ENCODE results near the gene LARGE1.

The LARGE1 gene

DNA sequence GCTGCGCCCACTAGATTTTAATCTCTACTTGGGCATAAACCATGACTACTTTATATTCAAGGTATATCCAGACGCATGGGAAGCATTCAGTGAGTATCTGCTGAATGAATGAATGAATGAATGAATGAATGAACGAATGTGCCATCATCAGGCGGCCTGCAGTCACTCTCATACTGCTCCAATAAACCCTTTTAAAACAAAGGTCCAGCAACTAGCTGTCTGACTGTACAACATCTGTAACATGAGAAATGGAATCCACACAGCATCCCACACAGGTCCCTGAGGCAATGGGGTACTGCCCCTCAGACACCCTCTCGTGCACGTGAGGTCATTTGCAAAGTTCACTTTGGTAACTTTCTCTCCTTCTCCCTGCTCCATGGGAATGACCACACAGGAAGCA, 147.5 kb downstream of the LARGE1 start:
- no peak for DNase-seq (ENCODE audit: low read depth)

DNA sequence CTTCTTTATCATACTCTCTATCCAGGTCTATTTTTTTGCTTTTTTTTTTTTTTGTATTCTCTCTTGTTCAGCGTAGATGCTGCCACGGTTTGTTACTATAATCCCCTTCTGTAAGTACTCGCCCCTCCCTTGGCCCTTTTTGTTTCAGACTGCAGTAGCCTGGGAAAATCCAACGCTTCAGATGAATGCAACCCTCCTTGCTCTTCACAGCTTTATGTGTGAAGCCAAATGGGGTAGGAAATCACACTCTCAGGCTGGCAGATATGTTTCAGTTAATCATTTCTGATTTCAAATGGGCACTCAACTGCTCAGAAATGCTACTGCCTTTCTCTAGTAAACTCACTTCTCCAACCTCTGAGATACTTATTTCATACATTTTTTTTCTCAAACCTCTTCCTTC, 149.1 kb downstream of the LARGE1 start:
- DNase-seq (ENCODE audit: low read depth), result no peak

DNA sequence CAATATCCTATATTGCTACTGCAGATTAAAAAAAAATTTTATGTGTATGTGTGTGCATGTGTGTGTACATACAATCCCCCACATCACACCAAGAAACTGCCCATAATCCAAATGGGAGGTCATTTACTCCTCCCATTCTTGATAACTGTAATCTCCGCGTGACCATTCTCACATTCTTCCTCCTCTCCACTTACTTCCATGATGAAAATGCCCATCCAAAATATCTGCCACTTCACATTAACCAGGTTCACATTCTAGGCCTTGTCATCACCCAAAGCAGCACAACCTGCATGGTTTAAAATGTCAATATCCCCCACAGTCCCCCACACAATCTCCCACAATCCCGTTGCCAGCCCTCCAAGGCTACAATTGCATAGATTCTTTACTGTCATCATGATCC, 149.6 kb downstream of the LARGE1 start:
- no peak for DNase-seq (ENCODE audit: low read depth)

DNA sequence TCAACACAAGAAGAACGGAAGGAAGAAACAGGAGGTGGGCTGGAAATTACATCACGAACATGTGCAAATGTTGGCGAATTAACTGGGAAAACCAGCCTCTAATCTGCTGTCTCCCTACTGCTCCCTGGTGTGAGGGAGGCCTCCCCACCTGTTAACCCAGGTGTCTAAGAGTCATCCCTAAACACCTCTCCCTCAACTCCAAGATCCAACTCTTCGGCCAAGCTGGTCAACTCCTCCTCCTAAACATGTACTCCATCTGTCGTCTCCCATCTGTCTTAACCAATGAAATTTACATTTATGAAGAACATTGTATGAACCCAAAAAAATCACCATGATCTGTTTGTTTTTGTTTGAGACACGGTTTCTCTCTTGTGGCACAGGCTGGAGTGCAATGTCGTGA, 154.2 kb downstream of the LARGE1 start:
- no peak for DNase-seq (ENCODE audit: low read depth)

DNA sequence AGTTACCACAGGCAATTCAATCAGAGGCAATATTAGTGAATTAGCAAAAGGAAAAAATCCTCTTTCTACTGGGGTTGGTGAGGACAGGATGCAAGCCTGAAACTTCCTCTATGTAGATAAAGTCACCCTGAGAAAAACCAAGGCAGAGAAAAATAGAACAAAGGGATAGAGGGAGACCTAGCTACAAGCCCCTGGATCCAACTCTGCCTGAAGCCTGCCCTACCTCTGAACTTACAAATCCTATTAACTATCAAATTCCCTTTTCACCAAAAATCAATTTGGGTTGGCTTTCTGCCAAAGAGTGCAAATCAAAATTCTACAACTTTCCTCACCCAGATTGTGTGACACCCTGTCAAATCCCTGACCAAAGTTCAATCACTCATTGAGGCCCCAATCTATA, 161.3 kb downstream of the LARGE1 start:
- no peak for DNase-seq (ENCODE audit: low read depth)

DNA sequence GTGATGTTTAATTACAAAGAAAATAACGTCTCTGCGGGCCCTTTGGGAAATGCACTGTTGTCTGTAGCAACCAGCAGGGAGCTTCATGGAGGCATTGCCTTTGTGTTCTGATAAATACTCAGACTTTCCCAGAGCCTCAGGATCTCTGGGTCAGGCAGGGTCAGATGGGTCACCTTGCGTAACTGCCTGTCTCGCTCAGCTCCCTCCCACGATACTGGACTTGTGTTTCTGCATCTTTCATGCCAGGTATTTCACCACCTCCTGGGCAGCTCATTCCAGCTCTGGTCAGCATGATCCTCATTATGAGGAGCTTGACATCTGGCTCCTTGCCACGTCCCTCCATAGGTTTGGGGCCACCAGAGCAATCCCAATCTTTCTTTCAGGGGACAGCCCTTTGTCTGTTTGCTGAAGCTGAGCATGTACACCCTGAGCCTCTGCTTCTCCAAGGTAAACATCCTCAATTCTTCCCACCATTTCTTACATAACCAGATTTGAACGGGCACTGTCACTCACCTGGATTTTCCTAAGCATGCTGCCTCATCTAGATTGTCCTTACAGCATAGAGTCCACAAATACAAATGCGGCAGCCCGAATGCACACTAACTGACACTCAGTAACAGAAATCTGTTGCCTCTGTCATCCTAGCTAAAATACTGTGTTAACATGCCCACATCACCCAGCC, 162.3 kb downstream of the LARGE1 start:
- no peak for DNase-seq (ENCODE audit: low read depth)

DNA sequence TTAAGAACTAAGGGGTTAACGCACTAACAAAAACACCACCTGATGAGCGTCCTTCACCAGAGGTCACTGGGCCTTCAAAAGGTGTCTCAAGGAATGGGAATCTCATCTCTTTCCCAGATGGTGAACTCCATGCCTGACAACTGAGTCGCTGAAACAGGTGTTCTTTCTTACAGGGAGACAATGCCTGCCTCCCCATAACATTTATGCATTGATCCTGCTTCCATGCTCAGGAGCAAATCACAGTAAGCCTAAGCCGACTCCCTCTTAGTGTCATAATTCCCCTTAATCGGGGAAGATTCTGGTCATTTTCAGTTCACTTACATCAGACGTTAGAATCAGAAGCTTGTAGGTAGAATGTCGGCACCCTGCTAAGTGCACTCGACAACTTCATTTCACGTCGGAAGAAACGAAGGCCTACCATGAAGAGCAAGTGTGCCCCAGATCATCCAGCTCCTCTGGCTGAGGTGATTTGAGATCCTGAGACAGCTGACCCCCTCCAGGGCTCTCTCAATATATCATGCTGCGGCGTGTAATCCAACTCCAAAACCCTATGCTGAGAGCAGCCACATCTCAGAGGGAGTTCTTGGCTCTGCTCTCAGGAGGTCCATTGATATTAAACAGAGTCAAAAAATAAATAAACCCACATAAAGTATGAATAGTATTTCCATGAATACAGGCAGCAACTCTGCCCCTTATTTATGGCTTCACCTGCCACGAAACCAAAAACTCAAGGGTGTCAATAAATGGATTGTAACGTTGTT, 163.1 kb downstream of the LARGE1 start:
- DNase-seq (ENCODE audit: low read depth), result no peak

DNA sequence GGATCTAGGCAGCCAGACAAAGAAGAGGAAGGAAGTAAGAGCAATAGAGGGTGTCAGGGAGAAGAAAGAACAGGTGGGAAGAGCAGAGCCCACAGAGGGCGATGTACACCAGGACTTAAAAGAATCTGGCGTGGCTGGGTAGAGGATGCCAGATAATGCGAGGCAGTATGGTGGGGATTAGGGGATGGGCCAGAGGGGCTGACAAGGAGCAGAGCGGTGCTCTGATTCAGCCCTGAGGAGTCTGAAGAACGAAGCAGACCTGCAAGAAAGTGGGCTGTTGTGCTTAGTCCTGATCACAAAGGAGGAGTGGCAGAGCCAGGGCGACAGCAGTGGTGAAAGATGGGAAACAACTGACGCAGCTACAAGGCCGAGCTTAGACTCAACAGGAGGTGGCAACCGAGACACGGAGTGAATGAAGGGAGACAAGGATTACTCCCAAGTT, 163.7 kb downstream of the LARGE1 start:
- DNase-seq (ENCODE audit: low read depth), result no peak

DNA sequence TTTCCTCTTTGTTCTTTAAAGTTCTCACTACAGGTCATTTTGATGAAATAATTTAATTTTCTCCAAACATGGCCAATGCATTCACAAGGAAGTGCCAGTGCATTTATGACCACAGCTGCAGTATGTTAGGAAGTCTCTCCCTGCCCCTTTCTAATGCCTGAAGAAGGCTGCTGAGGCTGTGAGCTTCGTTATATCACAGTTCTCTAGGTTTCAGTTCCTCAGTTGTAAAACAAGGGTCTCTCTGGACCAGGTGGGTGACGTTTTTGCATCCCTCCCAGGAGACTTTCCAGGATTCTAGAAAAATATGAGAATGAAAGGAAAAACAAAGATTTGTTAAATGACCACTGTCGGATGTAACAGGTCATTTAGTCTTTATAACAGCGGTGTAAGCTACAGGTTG, 171.6 kb downstream of the LARGE1 start:
- no peak for DNase-seq (ENCODE audit: low read depth)

DNA sequence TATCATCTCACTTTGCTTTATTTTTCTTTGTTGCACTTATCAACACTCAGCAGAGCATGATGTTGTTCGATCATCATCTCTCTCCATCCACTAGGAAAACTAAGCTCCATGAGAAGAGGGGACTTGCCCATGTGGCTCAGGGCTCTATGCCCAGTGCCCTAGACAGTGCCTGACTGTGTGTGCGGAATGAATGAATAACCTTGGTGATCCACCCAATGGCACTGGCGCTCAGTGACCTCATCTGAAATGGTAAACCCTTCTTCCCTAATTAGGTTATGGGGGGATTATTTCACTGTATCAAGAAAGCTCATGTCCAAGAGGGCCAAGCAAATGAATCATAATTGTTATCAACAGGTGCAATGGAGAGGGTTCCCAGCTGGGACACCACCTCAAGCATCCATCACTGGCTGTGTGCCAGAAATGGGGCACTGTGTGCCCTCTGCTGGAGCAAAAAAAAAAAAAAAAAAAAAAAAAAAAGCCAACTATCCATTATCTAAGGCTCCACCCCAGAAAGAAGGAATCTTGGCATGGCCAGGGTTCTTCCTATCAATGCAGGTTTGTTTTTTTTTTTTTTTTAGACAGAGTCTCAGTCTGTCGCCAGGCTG, 172.6 kb downstream of the LARGE1 start:
- DNase-seq (ENCODE audit: low read depth), result no peak

DNA sequence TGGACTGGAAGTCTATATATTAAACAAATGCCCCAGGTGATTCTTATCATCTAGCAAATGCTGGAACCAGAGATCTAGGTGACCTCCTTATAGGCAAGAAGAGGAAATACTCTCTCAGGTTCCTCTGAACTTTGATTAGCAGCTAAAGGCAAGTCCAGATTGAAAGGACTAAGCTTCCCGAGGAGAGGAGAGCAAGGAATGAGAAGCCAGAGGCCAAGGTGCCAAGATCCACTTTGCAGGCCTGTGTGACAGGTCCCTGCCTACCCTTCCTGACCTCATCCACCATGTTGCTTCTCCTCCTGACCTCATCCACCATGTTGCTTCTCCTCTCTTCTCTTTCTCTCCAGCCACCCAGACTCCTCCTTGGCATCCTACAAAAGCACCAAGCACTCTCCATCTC, 173.2 kb downstream of the LARGE1 start:
- DNase-seq (ENCODE audit: low read depth), result no peak

DNA sequence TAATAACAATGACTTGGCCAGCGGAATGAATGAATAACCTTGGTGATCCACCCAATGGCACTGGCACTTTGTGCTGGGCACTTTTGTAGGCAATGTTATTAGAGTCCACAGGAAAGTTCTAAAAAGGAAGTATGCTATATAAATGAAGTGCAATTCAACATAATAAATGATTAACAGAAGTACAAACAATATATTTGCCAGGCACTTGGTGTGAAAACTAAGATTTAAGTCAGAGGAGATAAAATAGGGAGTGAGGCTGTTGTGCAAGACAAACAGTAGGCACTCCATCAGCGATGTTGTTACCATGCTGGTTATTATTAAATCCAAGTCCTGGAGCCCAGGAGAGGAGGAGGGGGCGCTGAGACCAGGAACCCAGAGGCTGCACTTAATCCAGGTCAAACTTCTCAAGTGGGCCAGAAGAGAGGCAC, 173.8 kb downstream of the LARGE1 start:
- DNase-seq (ENCODE audit: low read depth), result no peak

DNA sequence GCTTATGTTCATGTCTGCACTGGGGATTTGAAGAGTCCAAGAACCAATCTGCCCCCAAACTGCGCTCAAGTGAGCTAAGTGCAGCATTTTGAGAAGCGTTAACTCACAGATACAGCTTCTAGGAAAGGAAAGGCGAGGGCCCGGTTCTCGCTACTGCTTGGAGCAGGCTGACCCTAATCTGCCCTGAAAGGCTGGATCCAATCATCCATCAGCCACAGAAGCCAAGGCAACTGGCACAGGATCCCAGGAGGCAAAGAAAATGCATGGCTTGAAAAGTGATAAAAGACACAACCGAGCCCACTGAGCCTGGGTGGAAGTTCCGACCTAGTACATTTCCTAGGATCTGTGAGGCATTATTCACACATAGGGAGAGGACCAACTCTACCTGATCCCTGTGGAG, 174.8 kb downstream of the LARGE1 start:
- DNase-seq (ENCODE audit: low read depth), result no peak

DNA sequence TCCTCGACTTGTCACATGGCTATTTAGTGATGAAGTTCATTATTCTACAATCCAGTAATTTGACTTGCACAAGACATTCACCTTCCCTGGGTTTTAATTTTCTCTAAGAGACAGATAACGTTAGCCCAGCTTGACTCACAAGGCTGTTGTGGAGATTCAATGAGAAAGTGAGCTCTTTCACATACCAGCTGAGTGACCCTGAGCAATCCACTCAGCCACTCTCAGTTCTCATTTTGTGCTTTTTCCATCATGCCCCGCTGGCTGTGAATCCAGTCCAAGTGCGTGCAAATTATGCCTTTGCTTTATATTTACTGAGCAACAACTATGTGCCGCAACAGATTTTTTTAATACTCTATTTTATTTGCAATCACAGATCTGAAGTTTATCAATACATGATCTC, 176.5 kb downstream of the LARGE1 start:
- no peak for DNase-seq (ENCODE audit: low read depth)

DNA sequence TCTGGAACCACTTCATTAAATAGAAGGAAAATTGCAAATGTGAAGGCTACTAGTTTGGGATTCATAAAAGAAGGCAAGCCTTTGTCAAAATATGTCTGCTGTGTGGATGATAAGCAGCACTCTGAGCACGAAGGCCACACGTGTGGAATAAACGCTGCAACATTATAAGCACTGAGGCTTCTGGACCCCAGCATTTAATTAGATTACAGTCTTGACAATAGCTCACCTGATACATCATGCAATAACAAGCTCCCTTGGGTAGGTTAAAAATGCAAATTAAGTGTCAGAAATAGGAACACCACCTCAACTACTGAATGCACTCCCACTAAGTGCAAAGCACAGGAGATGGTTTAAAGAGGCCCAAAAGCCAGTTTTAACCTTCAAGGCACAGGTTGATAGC, 179.3 kb downstream of the LARGE1 start:
- DNase-seq (ENCODE audit: low read depth), result no peak

DNA sequence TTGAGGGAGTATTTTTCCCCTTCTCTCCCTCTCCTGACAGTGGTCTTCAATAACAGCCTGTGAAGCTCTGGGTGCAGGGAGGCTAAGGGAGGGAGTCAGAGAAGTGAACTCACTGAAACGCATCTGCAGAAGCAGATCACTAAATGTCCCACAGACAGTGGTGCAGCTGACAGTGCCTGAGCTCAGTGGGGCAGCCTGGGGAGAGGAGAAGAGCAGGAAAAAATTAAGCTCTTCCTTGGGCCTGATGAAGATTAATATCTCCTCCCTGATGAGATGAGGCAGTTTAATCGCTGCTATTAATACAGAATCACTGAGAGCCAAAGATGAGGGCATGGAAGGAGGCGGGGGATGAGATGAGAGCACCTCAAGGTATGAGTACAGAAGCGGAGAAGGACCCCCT, 180.8 kb downstream of the LARGE1 start:
- DNase-seq (ENCODE audit: low read depth), result no peak

DNA sequence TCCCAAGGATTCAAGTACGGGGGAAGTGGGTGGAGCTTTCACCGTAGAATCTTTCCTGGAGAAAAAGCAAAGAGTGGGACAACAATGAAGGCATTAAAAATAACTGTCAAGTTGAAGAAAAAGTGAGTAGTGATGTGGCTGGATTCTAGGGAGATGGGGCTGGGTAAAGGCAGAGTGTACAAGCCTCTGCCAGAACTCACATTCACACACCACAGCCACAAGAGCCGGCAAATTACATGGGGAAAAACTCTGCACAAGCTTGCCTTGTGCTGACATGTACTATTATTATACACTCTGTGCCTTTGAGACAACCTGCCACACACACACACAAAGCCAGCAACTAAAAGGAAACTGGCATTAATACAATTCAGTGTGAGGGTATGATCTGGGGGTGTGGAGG, 182.6 kb downstream of the LARGE1 start:
- DNase-seq (ENCODE audit: low read depth), result no peak

DNA sequence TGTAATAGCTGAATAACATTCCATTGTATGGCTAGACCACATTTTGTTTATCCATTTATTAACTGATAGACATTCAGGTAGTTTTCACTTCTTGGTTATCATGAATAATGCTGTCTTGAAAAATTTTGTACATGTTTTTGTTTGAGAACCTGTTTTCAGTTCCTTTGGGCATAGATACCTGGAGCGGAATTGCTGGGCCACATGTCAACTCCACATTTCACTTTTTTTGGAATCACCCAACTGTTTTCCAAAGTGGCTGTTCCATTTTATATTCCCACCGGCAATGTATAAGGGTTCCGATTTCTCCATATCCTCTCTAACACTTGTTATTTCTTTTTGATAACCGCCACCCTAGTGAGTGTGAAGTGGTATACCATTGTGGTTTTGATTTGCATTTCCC, 184.3 kb downstream of the LARGE1 start:
- no peak for DNase-seq (ENCODE audit: low read depth)

DNA sequence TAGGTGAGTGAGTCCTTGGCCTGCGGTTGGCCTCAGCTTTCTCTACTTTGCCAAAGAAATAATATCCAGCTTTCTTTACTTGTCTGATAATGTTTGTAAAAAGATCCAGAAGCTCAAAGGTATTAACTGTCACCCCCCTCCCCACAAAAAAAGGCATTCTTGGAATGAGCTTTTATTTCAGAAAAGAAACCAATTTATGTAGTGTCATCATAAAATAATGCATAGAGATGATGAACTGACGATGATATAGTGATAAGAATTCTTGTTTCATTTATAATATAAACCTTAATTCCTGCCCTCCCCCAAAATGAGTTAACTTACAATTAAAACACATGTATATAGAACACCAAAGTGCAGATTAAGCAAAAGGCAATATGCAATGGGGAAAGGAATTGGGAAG, 191.4 kb downstream of the LARGE1 start:
- DNase-seq (ENCODE audit: low read depth), result no peak

DNA sequence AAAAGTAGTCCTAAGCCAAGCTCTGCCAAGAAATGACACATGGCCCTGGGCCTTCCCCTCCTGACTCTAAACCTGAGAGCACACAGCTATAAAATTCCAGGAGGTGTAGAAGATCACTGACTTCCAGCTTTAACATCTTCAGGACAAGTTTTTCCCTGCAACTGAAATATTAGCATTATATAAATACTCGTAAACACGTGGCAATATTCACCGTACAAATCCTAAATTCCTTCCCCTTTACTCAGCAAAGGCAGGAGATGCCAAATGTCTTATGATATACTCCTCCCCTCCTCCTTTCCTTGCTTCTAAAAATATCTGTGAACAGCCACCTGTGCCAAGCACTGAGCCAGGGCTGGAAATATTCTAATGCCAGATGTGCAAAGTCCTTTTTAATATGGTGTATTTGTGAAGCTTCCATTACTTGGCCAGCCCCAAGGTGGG, 194.0 kb downstream of the LARGE1 start:
- no peak for DNase-seq (ENCODE audit: low read depth)

DNA sequence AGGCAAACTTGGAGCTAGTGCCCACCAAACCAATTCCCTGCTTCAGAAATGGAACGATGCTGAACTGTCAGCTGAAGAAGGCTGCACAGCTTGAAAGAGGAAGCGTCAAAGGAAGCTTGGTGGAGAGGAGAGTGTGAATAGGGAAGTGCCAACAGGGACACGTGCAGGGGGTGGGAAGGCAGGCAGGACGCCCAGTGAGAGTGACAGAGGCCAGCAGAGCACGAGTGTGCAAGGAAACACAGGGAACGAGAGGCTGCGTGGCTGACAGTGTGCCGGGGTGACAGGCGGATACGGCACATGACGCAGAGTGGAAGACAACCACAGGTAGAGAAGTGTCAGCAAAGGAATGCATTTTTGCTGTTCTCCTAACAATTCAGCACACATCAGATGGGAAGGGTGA, 196.4 kb downstream of the LARGE1 start:
- DNase-seq (ENCODE audit: low read depth), result no peak

DNA sequence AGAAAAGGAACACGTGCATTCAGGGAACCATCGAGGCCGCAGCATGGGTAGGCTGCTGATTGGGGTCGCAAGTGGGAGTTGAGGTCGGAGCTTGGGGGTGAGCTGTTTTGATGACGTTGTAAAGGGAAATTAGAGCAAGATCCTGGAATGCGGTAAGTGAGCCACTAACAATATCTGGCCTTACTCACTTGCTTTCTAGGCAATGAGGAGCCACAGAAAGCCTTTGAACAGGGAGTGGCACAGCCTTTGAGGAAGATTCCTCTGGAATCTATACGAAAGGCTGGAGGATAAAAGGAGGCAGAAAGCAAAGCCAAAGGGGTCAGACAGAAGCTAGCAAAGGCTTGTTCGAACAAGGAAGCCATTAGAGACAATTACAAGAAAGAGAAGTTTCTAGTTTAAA, 197.5 kb downstream of the LARGE1 start:
- DNase-seq (ENCODE audit: low read depth), result no peak

DNA sequence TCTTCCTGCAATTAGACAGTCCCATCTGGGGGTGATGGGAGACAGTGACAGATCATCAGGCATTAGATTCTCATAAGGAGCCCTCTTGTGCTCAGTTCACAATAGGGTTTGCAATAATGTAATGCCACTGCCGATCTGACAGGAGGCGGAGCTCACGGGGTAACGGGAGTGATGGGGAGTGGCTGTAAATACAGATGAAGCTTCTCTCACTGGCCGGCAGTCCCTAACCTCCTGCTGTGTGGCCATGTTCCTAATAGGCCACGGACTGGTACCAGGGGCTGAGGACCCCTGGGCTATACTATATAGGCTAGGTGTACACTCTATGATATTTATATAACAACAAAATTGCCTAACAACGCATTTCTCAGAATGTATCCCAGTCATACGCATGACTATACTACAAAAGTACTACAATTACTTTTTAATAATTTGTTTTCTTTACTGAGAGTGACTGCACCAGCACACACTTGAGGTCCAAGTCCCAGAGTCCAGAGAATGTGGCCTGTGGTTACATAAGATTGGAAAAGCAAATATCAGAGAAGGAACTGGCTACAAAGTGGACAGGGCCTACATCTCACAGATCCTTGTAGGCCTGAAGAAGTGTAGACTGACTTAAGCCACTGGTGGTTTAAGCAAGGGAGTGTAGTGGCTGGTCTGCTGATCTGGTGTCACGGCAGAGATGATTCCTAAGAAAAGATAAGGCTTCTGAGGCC, 200.0 kb downstream of the LARGE1 start:
- no peak for DNase-seq (ENCODE audit: low read depth)

Data from activated T-cell treated with anti-CD3 and anti-CD28 coated beads for 1 hour (primary cell).